Kasumi-1 (cell line): Measurements from ENCODE around the gene EPHB3.

Experiments
- DNase-seq, 2 experiments: peaks; one replicate each; lab custom pipeline; 2025; lab: John Stamatoyannopoulos, UW

The EPHB3 gene

DNA sequence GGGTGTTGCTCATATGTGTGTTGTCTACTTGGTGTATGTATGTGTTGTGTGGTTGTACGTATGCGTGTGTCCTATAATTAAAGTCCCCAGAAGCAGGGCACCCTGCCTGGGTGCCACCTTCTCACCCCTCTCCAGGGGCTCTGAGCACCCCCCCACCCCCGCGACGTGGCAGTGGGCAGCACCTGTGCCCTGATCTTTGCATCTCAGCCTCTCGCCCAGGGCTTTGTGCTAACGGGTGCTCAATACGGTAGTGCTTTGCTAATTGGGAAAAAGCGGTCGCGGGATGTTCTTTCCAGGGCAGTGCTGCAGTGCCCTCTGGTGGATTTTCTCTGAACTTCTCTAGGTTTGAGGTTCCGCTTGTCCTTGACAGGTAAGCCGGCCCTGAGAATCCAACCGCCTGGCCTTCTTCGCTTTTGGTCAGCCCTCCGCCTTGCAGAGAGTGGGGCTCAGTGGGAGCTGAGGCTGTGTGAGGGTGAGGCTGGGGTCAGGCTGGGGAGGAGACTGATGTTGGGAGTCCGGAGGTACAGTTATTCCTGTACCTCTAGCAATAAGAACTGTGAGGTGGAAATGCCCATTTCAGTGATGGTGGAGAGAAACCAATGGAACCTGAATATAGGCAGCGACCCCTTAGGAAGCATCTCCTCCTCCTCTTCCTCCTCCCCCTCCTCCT, 17.6 kb upstream of the EPHB3 start:
- peak; percentile 78 to 82 for DNase-seq

DNA sequence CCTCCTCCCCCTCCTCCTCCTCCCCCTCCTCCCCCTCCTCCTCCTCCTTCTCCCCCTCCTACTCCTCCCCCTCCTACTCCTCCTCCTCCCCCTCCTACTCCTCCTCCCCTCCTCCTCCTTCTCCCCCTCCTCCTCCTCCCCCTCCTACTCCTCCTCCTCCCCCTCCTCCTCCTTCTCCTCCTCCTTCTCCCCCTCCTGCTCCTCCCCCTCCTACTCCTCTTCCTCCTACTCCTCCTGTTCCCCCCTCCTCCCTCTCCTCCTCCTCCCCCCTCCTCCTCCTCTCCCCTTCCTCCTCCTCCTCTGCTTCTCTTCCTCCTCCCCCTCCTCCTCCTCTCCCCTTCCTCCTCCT, 17.1 kb upstream of the EPHB3 start:
- no peak for DNase-seq

DNA sequence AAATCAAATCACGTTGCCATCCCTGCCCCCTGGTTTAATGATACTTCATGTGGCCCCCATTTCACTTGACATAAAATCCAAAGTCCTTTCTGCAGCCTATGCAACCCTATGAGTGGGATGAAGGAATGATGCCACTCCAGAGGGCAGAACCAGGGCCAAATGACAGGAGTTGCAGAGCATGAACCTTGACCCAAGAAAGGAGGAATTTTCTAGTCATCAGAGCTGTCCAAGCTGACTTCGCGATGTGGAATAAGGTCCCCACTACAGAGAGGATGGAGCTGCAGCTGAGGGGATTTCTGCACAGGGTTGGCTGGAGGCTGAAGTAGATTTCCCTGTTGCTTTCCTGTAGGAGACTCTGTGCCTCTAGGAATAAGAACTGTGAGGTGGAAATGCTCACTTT, 15.8 kb upstream of the EPHB3 start:
- DNase-seq: no peak

DNA sequence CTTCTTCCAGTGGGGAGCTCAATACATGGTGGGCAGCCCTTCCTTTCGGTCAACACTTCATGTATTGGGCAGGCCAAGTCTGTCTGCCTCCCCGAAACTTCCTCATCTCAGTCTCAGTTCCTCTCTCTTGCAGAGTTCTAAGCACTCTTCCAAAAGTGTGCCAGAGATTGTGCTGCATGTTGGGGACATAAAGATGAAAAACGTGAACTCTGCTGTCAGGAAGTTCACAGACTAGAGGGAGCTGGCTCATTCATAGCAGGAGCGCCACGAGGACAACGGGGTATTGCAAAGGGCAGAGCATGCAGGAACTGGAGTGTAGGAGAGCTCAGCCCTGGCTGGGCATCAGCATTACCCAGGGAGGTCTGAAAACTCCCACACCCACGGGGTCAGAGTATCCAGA, 15.3 kb upstream of the EPHB3 start:
- peak; percentile 27 to 48 for DNase-seq

DNA sequence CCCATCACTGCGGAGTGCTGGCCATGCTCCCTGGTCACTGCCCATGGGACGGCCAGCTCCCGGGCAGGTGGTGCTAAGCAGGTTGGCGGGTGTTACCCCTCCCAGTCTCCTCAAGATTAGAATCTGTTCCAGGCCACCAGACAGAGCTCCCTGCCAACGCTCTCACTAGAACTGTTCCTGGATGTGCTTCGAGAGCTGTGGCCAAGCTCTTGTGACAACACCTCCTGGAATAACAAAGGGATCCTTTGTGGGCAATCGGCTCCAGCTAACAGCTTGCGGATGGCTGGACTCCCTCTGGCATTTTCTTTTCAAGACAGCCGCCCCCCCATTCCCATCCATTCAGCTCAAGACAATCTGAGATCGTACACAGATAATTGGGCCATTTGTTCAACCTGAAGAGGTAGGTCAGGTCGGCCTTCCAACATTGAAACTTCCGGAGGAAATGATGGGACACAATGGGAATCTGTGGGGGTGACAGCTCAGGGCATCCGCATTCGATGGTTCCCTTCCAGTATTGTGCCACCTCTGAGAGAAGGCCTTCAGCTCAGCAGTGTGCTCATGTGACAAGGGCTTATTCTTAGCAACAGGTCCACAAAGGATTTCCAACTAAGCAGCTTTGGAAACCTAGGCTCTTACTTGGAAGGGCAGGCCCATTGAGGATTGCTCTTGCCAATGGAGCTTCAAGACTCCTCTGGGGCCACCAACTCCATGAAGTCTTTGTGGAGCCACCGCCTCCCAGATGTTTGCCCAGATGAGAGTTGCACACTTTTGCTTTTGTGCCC, 11.6 kb upstream of the EPHB3 start:
- no peak for DNase-seq

DNA sequence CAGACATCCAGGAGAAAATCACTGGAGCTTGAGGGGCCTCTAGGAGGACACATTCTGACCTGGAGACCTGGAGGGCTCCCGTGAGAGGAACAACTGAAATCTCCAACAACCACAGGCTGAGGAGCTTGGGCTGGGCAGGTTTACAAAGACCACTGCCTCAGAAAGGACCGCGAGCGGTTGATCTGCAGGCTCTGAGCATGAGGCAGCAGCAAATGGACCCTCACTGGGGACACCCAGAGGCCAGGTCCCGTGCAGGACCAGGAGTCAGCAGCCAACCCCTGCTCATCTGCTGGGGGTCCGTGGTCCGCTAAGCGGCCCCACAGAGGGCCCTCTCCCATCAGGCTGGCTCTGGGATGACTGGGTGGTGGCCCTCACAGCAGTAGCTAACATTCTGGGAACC, 10.5 kb upstream of the EPHB3 start:
- DNase-seq: no peak

DNA sequence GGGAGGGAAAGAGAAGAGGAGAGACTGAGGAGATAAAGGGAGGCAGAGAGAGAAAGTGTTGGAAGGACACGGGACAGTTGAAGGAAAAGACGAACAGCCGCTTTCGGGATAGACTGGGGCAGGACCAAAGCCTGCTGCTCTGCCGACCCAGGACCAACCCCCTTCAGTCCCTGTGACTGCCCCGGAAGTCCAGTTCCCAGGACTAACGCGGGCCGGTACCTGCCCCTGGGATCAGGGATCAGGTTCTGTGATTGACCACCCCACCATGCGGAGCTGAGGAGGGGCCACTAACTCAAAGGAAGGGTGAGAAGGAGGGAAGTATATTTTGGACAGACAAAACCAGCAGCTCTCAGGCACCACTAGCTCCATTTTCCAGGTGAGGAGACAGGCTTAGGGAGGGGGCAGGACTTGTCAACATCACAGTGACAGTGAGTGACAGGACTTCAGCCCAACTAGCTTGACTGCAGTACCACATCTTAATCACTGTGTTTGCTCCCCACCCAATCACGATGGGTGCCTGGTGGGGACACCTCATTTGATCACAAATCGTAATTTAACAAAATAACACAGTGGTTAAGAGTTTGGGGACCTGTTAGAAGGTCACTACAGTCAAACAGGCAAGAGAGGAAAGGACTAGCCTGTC, 9.8 kb upstream of the EPHB3 start:
- DNase-seq: no peak

DNA sequence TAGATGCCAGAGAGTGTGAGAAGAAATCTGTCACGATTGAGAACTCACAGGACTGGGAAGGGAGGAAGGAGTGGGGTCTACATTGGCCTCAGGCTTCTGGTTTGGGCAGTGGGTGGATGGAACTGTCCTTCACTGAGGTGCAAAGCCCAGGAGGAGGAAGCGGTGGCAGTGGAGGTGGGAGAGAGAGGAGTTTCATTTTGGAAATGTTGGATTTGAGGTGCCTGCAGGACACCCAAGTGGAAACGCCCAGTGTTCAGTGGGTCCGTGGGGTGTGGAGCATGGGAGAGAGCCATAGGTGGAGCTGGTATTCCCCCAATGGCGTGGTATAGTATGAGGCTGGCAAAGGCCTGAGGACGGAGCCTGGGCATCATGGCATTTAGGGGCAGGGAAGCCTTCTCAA, 9.3 kb upstream of the EPHB3 start:
- no peak for DNase-seq

DNA sequence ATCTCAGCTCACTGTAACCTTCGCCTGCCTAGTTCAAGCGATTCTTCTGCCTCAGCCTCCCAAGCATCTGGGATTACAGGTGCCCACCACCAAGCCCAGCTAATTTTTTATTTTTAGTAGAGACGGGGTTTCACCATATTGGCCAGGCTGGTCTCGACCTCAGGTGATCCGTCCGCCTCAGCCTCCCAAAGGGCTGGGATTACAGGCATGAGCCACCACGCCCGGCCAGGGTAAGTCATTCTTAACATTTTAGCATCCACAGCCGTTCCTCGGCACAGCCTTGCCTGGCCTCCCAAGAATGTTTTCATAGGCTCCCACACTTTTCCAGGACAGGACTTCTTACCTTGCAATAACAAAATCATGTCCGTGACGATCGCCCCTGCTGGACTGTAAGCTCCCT, 8.7 kb upstream of the EPHB3 start:
- DNase-seq: no peak

DNA sequence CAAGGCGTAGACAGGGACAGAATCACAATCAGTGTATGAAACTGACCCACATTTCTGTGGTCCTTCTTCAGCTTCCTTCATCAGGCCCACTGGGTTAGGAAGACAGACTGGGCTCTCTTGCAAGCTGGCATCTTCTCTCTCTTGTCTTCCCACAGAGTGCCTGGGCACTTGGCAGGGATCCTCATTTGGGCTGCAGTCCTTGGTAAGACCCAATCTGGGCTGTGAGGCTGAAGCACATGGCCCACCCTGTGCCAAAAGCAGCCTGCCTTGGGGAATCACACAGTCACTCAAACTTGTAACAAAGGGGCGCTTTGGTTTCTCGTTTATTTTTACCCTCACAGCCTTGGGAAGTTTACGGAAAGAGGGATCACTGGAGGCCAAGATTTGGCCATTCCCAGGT, 8.2 kb upstream of the EPHB3 start:
- DNase-seq: no peak

DNA sequence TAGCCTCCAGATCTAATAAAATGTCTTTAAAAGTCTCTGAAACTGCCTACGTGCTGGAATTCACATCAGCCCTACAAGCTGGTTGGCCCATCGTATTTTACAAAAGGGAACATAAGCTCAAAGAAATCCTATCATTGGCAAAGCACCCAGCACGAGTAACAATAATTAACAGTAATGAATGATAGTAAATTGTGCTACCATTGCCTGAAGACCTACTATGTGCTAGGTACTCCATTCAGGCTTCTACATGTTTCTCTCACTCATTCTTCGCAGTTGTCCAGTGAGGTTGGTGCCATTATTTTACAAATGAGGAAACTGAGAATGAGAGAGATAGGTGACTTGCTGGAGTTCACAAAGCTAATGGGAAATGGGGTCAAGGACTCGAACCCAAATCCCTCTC, 7.1 kb upstream of the EPHB3 start:
- no peak for DNase-seq

DNA sequence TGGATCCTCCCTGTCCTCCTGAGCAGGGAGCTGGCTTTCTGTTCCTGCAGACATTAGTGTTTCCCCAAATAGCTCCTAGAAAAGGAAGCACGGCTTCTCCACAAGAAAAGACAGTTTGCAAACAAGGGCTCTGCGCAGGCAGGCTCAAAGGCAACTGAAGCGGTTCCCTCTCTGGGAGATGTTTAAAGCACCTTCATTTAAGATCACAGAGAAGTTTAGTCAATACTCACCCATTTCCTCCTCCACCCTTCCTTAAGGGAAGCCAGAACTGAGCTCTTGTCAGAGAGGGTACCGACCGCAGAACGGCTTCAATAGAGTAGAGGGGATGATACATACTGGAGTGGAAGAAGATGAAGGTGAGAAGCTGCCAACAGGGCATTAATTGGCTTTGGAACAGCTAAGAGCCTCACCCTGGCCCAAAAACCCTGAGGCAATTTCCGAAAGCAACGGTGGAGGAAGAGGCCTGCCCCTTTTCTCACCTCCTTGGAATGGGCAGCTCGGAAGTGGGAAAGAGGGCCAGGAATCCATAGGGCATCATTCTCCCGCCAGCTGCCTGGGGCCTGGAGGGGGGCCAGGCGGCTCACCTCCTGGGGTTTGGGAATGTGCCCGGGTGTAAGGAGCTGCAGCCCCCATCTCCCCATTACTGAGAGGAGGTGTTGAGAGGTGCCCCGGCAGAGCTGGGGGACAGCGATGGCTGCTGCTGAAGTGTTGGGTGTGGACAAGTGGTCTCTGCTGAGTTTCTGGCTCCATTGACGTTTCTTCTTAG, 4.8 kb upstream of the EPHB3 start:
- DNase-seq: no peak

DNA sequence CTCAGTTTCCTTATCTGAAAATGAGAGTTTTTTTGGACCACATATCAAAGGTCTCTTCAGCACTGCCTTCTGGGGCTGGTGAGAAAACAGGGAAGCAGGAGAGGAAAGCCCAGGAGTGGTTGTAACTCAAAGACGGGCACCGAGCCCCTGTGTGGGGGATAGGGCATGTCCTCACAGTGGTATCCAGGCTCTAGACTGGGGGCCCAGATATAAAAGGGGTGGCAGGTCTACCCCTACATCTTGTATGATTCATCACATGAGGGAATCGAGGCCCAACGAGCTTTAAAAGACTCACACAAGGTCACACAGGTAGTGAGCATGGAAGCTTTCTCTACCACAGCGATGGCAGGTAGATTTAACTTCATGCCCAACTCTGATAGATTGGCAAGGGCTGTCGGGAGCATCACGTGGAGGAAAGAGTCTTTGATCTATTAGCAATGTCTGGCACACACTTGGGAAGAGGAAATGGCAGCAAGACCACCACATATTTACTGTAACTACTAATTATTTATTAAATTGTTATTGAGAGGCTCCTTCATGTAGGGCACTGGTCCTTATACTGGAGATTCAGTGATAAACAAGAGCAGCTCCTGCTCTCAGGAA, 4.1 kb upstream of the EPHB3 start:
- DNase-seq: no peak

DNA sequence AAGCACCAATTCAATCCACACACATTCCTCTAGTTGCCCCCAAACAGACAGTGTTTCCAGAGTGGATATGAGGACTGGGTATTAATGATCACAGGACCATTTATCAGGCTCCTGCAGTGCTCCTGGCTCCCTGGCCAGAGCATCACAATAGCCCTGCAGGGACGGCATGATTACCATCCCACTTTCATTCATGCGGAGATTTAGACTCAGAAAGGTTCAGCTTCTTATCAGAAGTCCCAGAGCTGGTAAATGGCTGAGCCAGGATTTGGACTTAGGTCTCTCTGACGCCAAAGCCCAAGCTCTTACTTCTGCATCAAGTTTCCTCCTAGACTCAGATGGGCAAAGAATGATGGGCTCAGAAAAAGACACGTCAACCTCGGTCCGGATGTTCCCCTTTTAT, 2.9 kb upstream of the EPHB3 start:
- DNase-seq: no peak

DNA sequence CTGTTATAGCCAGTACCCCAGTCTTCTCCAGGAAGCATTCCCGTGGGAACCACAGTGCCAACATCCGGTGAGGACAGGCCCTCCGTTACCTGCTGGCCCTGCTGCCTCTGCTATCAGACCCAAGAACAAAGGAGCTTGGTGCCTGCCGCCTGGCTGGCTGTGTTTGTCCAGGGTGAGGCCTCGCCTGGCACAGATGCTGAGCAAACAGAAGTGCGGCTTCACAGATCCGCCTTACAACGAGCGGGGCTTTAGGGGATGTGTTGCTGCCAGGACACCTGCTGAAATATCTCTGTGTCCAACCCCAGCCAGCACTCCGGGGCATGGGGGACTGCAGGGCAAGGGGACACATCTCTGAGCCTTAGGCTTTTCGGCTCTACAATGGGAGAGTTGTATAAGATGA, 2.2 kb upstream of the EPHB3 start:
- no peak for DNase-seq

DNA sequence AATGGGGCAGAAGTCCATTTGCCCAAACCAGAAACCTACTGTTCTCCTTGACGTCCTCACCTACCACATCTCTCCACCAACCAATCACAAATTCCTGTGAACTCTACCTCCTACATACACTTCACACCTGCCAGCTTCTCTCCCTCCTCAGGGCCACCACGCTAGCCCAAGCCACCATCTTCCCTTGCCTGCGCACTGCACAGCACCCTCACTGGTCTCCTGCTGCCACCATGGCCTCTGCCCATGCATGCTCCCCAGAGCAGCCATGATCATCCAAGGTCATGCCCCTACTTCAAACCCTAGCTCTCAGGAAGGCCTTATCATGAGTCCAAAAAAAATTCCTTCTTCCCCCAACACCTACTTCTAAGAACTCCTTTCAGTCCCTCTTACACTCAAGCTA, 1.1 kb upstream of the EPHB3 start:
- DNase-seq: no peak

DNA sequence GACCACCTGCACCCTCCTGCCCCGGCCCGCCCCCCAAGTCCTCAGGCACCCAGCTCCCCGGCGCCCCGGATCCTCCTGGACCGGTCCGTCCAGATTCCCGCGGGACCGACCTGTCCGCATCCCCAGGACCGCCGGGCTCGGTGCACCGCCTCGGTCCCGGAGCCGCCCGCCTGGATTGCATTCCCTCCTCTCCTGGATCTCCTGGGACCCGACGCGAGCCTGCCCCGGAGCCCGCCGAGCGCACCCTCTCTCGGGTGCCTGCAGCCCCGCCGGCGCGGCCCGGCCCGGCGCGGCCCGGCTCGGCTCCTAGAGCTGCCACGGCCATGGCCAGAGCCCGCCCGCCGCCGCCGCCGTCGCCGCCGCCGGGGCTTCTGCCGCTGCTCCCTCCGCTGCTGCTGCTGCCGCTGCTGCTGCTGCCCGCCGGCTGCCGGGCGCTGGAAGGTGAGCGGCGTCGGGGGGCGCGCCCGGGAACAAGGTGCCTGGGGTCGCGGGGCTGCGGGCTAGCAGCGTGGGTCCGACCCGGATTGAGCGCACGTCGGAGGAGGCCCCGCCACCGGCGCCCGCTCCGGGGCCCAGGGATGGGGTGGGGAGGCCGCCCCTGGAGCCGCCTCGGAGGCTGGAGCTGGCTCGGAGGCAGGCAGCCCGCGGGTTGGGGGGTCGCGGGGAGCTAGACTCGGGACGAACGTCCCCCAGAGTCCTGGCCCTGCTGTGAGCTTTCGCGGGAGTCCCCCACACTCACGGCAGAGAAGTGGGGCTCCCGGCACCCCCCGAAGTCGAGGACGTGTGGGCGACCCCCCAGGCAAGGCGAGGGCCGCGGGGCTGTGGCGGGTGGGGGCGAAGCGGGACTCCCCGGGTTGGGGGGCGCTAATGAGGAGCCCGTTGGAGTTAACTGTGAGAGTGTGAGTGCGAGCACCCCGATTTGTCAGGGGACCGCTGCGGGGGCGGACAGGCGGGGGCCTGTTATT, 610 bp downstream of the EPHB3 start:
- DNase-seq: no peak

DNA sequence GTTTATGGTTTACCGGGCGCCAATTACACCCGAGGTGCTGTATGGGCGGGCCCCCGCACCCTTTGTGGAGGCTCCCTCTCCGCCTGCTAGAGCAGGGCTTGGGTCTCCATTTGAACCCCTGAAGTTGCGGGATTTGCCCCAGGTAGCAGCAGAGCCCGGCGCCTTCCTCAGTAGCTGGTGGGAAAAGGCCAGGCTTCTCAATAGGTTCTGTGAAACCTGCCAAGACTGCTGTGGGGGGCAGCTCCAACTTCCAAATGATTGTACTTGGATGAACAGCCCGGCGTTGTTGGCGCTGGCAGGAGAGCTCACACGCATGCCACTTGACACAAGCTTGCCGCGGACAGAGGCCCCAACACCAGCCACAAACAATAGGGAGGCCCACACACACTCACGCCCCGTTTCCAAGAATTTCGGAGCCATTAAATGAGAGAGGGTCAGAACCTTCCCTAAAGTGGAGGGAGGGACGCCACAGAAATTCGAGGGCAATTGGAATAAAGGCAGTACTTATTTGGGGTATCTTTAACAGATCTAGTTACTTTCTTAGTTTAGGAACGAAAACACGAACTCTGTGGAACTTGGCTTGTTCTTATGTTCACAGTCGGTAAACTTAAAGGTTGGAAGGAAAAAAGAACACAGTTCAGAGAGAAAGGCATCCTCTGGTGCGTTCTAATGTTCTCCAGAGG, 1.4 kb downstream of the EPHB3 start:
- no peak for DNase-seq

DNA sequence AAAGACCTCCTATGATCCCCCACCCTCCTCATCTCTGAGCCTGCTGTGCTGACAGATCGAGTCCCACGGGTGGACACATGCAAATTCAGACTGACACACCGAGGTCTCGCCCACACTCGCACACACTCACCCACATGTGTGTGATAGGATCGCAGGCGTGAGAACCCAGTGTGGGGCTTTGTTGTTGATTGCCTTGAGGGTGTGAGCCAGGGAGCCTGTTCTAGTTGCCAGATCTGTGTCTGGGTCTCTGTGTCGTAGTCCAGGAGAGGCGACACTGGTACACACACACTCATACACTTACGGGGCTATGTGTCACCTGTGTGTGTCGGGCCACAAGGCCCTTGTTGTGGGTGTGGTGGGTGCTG, 2.0 kb downstream of the EPHB3 start:
- no peak for DNase-seq

DNA sequence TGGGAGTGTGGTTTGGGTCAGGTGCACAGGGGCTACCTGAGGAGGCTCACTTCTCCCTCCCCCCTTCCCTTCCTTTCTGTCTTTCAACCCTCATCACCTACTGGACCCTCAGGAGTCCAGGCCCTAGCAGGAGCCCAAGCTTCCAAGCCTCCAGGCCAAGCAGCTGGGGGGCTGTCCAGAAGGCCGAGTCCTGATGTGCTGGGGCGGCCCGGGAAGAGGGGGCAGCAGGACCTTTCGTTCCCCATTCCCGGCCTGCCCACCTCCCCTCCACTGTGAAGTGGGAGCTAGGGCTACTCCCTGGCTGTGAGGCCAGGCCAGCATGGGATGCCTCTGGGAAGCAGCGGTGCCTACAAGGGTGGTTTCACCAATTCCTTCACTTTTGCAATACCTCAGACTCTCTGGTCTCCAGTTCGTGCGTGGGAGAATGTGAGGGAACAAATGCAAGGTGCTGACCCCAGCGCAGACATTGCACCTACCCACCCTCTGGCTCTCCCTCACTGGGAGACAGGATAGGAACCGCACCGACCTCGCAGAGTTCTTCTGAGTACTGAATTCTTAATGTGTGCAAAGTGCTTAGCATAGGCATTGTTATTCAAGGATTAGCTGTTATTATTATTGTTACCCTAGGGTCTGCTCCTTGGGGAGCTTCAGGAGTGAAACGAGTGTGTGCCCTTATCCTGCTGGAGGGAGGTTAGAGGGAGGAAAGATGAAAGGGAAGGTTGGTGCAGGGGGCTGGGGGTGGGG, 2.5 kb downstream of the EPHB3 start:
- DNase-seq: no peak
